Left ventricle myocardium inferior (tissue), 1 donor: ENCODE data around the gene DTX4. TPM values are rescaled to one million over a fixed set of nuclear protein-coding genes. Genes with fewer than 3 reads are reported as not detected.
A peak's percentile ranks its signal among the peaks of the same experiment; 100 is the strongest.

Experiments
- DNase-seq: peaks from one replicate; pipeline ENCODE4 v3.0.0-alpha.2; 2020
- H3K27ac ChIP-seq: fragments of 200-600 bp; replicated peaks from 2 replicates; pipeline ENCODE4 v1.8.0; 2021
- H3K27me3 ChIP-seq: fragments of 200-600 bp; 2 replicates; pipeline ENCODE4 v1.8.0; 2021; ENCODE audit warnings: low read depth
- H3K36me3 ChIP-seq: fragments of 200-600 bp; 2 replicates; pipeline ENCODE4 v1.8.0; 2021
- H3K4me1 ChIP-seq: fragments of 200-600 bp; 2 replicates; pipeline ENCODE4 v1.8.0; 2021
- H3K4me3 ChIP-seq: fragments of 200-600 bp; 2 replicates; pipeline ENCODE4 v1.8.0; 2021; ENCODE audit warnings: mild to moderate bottlenecking, moderate library complexity
- H3K9me3 ChIP-seq: fragments of 200-600 bp; replicated peaks from 2 replicates; pipeline ENCODE4 v1.8.0; 2021
- CTCF ChIP-seq: fragments of 200-600 bp; IDR thresholded peaks from 2 replicates; pipeline ENCODE4 v1.8.0; 2021; ENCODE audit warnings: antibody characterized with exemption, mild to moderate bottlenecking, borderline replicate concordance
- intact Hi-C: fragments of 100-400 bp; cut with micrococcal nuclease; formaldehyde crosslinking; loops from one replicate; pipeline ENCODE4 v1.11.0; 2022
- total RNA-seq: library from RNA; stranded (reverse); fragmentation: NEBNext Ultra II Directional; extraction: Animal tissue kit (Norgen Biotek cat#: 25700); gene quantifications from one replicate; pipeline ENCODE4 v1.2.1, GENCODE V29; 2021
- donor health status: DM: no; HTN: yes; CAD: no; lungs with severe emphysema.

DTX4 gene
- total RNA-seq, 1 donor from 2014 or later = 1.8 TPM

GRCh38 chr11:59173964-59174663 is 2.2 kb downstream of the DTX4 start:
- intact Hi-C loops = loop anchor here (10.0 kb wide), 1 partner anchor 251 kb away; the partner anchor contains the start of gene OR5A2
- DNase-seq = no peak
- Histone ChIP-seq H3K4me3 (peak overlapping the region; percentile 77), H3K4me1 (peaks cover 33% of the 10 kb centered on the region), H3K27me3 (peaks cover 11% of the 10 kb centered on the region), H3K9me3 (peaks cover 5% of the 10 kb centered on the region), H3K27ac (peak overlapping the region; percentile 79), H3K36me3 (peaks cover 2% of the 10 kb centered on the region)
- no peak for TF ChIP-seq CTCF

- no peak for DNase-seq
- Histone ChIP-seq H3K9me3 (peaks cover 10% of the 10 kb centered on the region), H3K4me1 (peaks cover 33% of the 10 kb centered on the region), H3K36me3 (peaks cover 2% of the 10 kb centered on the region), H3K27ac (peak overlapping the region; percentile 79), H3K27me3 (peaks cover 11% of the 10 kb centered on the region), H3K4me3 (no peak overlapping the region)
- no peak for TF ChIP-seq CTCF
- intact Hi-C loops = loop anchor here (10.0 kb wide), 1 partner anchor 250 kb away; the partner anchor contains the start of gene OR5A2
Measured at GRCh38 chr11:59174664-59175033, 2.7 kb downstream of the DTX4 start.

GRCh38 chr11:59175091-59175501 is 3.2 kb downstream of the DTX4 start:
- intact Hi-C loops = loop anchor here (10.0 kb wide), 1 partner anchor 250 kb away; the partner anchor contains the start of gene OR5A2
- no peak for DNase-seq
- Histone ChIP-seq H3K27ac (peak overlapping the region; percentile 79), H3K4me1 (peaks cover 33% of the 10 kb centered on the region), H3K9me3 (peaks cover 12% of the 10 kb centered on the region), H3K27me3 (peaks cover 11% of the 10 kb centered on the region), H3K4me3 (no peak overlapping the region), H3K36me3 (peaks cover 2% of the 10 kb centered on the region)
- no peak for TF ChIP-seq CTCF

- DNase-seq = no peak
- Histone ChIP-seq H3K4me1 (peaks cover 33% of the 10 kb centered on the region), H3K9me3 (peaks cover 12% of the 10 kb centered on the region), H3K4me3 (no peak overlapping the region), H3K27ac (no peak overlapping the region), H3K36me3 (peaks cover 2% of the 10 kb centered on the region), H3K27me3 (peaks cover 11% of the 10 kb centered on the region)
- no peak for TF ChIP-seq CTCF
- intact Hi-C loops = loop anchor here (10.0 kb wide), 1 partner anchor 248 kb away; the partner anchor contains the start of gene OR5A2
Measured at GRCh38 chr11:59176330-59176729, 4.4 kb downstream of the DTX4 start.

- intact Hi-C loops = loop anchor here (10.0 kb wide), 1 partner anchor 246 kb away; the partner anchor contains the start of gene OR5A2
- H3K9me3 ChIP-seq = peaks cover 12% of the 10 kb centered on the region
Measured at GRCh38 chr11:59178402-59178801, 6.5 kb downstream of the DTX4 start.

More at GRCh38 chr11:59178402-59178801, 6.5 kb downstream of the DTX4 start:
- Histone ChIP-seq H3K4me1 (peaks cover 22% of the 10 kb centered on the region), H3K4me3 (no peak overlapping the region), H3K36me3 (peaks cover 12% of the 10 kb centered on the region), H3K27me3 (peaks cover under 1% of the 10 kb centered on the region), H3K27ac (peak overlapping the region; percentile 3)
- DNase-seq = no peak
- no peak for TF ChIP-seq CTCF
